Suprapubic skin (tissue), 4 donors: ENCODE data around the gene DRC3. TPM values are rescaled to one million over a fixed set of nuclear protein-coding genes. Genes with fewer than 3 reads are reported as not detected.

Experiments used
- DNase-seq, 2 donors: peaks; one replicate each; pipeline ENCODE4 v3.0.0-alpha.2; 2019; ENCODE audit warnings: low spot score in 2 of 2
- H3K27ac ChIP-seq: fragments of 200-600 bp; sonication (generic); one replicate; pipeline ENCODE4 v1.5.1; 2019
- H3K27me3 ChIP-seq: fragments of 200-600 bp; sonication (generic); one replicate; pipeline ENCODE4 v1.5.1; 2019
- H3K36me3 ChIP-seq: fragments of 200-600 bp; sonication (generic); one replicate; pipeline ENCODE4 v1.5.1; 2019
- H3K4me1 ChIP-seq: fragments of 200-600 bp; sonication (generic); one replicate; pipeline ENCODE4 v1.5.1; 2019
- H3K4me3 ChIP-seq: fragments of 200-600 bp; sonication (generic); one replicate; pipeline ENCODE4 v1.5.1; 2019; ENCODE audit warnings: mild to moderate bottlenecking
- H3K9me3 ChIP-seq: fragments of 200-600 bp; sonication (generic); one replicate; pipeline ENCODE4 v1.5.1; 2019
- CTCF ChIP-seq, 2 donors: fragments of 200-600 bp in 1 of 2; fragments of 450-650 bp in 1 of 2; sonication (generic) in 1 of 2; IDR thresholded peaks; one replicate each; pipeline ENCODE4 v1.5.1; 2016 to 2019; ENCODE audit warnings: antibody characterized with exemption in 2 of 2, mild to moderate bottlenecking in 1 of 2, moderate library complexity in 1 of 2
- EP300 ChIP-seq: sonication (generic); formaldehyde crosslinking; IDR thresholded peaks from one replicate; pipeline ENCODE4 v1.6.1; 2017; ENCODE audit warnings: antibody characterized with exemption
- POLR2A ChIP-seq, 2 donors: fragments of 450-650 bp; IDR thresholded peaks; one replicate each; pipeline ENCODE4 v1.6.1; 2017; ENCODE audit warnings: antibody characterized with exemption in 2 of 2, mild to moderate bottlenecking in 2 of 2, moderate library complexity in 2 of 2
- POLR2AphosphoS5 ChIP-seq, 3 donors: sonication (generic); formaldehyde crosslinking; IDR thresholded peaks; one replicate each; pipeline ENCODE4 v1.6.1; 2017; ENCODE audit warnings: antibody characterized with exemption in 3 of 3
- WGBS: methylation state at CpG from one replicate; pipeline ENCODE4 v1.1.5; 2018; 5-methylcytosine and 5-hydroxymethylcytosine counted together
- total RNA-seq, 4 donors: library from RNA; depleted of rRNA; stranded (reverse); fragments of >200 nt; gene quantifications; one replicate each; pipeline ENCODE4 v1.1.0, GENCODE V29; 2016

Gene DRC3
- total RNA-seq, 4 donors from 2014 or later: 2.0 to 10.6 (median 5.5) TPM

- Histone ChIP-seq H3K36me3 (peaks cover 68% of the 10 kb centered on the region), H3K4me1 (no peaks in the 10 kb centered on the region), H3K27me3 (no peaks in the 10 kb centered on the region), H3K27ac (no peak overlapping the region), H3K4me3 (no peak overlapping the region), H3K9me3 (no peaks in the 10 kb centered on the region)
- TF ChIP-seq CTCF (IDR thresholded peaks at IDR 0.05): no peak
- no peak for TF ChIP-seq POLR2AphosphoS5 (IDR thresholded peaks at IDR 0.05)
- no peak for TF ChIP-seq EP300
- no peak for TF ChIP-seq POLR2A (IDR thresholded peaks at IDR 0.05)
- DNase-seq: no peak
- WGBS: 92% methylated on average over 3 of the region's 3 CpGs
These were observed 83.6 kb downstream of the DRC3 start for GRCh38 chr17:18056214-18056613.

GRCh38 chr17:18059283-18059682 is 86.6 kb downstream of the DRC3 start:
- Histone ChIP-seq H3K4me3 (no peak overlapping the region), H3K36me3 (peaks cover 77% of the 10 kb centered on the region), H3K9me3 (no peaks in the 10 kb centered on the region), H3K27me3 (no peaks in the 10 kb centered on the region), H3K27ac (no peak overlapping the region), H3K4me1 (no peaks in the 10 kb centered on the region)
- no peak for DNase-seq
- 82% methylated on average over 5 of the region's 5 CpGs for WGBS
- TF ChIP-seq POLR2AphosphoS5 (IDR thresholded peaks at IDR 0.05) (no peak), CTCF (IDR thresholded peaks at IDR 0.05) (no peak), EP300 (no peak), POLR2A (IDR thresholded peaks at IDR 0.05) (no peak)

GRCh38 chr17:18064053-18064452 is 91.4 kb downstream of the DRC3 start:
- H3K36me3 ChIP-seq: peaks cover 68% of the 10 kb centered on the region
- no peak overlapping the region for H3K4me3 ChIP-seq
- H3K4me1 ChIP-seq: no peaks in the 10 kb centered on the region
- TF ChIP-seq POLR2AphosphoS5 (IDR thresholded peaks at IDR 0.05) (no peak), POLR2A (IDR thresholded peaks at IDR 0.05) (no peak), EP300 (no peak), CTCF (IDR thresholded peaks at IDR 0.05) (no peak)
- no peak overlapping the region for H3K27ac ChIP-seq
- H3K9me3 ChIP-seq: no peaks in the 10 kb centered on the region
- 72% methylated on average over 2 of the region's 2 CpGs for WGBS
- H3K27me3 ChIP-seq: no peaks in the 10 kb centered on the region
- no peak for DNase-seq

- H3K27me3 ChIP-seq: no peaks in the 10 kb centered on the region
- no peak overlapping the region for H3K4me3 ChIP-seq
- no peaks in the 10 kb centered on the region for H3K9me3 ChIP-seq
- H3K4me1 ChIP-seq: no peaks in the 10 kb centered on the region
- over 99% methylated on average over 10 of the region's 11 CpGs for WGBS
- DNase-seq: no peak
- no peak for TF ChIP-seq EP300
- TF ChIP-seq POLR2A (IDR thresholded peaks at IDR 0.05): no peak
- no peak for TF ChIP-seq POLR2AphosphoS5 (IDR thresholded peaks at IDR 0.05)
- no peak for TF ChIP-seq CTCF (IDR thresholded peaks at IDR 0.05)
- no peak overlapping the region for H3K27ac ChIP-seq
- peaks cover 58% of the 10 kb centered on the region for H3K36me3 ChIP-seq
These were observed 92.9 kb downstream of the DRC3 start for GRCh38 chr17:18065546-18065945.

Other genes starting within 250 kb of the DRC3 start
- gene SREBF1, start 135.9 kb upstream of the DRC3 start, total RNA-seq: 100 to 1,000 TPM in 2 of 4 donors, 10 to 100 TPM in 2; 78.1 to 124 (median 91.7) TPM
- 100 to 1,000 TPM; 128 to 259 (median 162) TPM for gene TOM1L2, start 462 bp upstream of the DRC3 start, total RNA-seq
- gene ATPAF2, start 66.3 kb downstream of the DRC3 start, total RNA-seq: 10 to 100 TPM; 18.2 to 41.6 (median 24.2) TPM
- gene GID4, start 66.5 kb downstream of the DRC3 start, total RNA-seq: 10 to 100 TPM; 13.9 to 23.5 (median 17.6) TPM
- gene DRG2, start 115.1 kb downstream of the DRC3 start, total RNA-seq: 10 to 100 TPM; 34.6 to 44.0 (median 37.9) TPM
- under 1 TPM; 0.23 to 0.49 (median 0.41) TPM for gene MYO15A, start 135.9 kb downstream of the DRC3 start, total RNA-seq
- gene ALKBH5, start 211.0 kb downstream of the DRC3 start, total RNA-seq: 10 to 100 TPM; 67.1 to 92.7 (median 73.2) TPM